ENCODE measurements around the gene PUS7L.

Gene PUS7L

DNA sequence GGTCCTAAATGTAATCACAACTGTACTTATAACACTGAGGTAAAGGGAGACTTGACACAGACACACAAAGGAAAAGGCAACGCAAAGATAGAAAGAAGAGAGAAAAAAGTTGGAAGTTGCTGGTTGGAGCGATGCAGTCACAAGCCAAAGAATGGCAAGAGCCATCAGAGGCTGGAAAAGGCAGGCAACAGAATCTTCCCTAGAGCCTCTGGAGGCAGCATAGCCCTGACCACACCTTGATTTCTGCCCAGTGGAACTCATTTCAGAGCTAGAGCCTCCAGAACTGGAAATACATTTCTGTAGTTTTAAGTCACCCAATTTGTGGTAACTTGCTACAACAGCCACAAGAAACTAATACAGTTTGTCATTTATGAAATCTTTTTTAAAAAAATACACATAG, 89.2 kb downstream of the PUS7L start:
- no peak for DNase-seq (ENCODE audit: low read depth)
- no peak for TF ChIP-seq MYC (IDR thresholded peaks at IDR 0.05; ENCODE audit: low read depth, low read length)
- TF ChIP-seq, protein P1, sequence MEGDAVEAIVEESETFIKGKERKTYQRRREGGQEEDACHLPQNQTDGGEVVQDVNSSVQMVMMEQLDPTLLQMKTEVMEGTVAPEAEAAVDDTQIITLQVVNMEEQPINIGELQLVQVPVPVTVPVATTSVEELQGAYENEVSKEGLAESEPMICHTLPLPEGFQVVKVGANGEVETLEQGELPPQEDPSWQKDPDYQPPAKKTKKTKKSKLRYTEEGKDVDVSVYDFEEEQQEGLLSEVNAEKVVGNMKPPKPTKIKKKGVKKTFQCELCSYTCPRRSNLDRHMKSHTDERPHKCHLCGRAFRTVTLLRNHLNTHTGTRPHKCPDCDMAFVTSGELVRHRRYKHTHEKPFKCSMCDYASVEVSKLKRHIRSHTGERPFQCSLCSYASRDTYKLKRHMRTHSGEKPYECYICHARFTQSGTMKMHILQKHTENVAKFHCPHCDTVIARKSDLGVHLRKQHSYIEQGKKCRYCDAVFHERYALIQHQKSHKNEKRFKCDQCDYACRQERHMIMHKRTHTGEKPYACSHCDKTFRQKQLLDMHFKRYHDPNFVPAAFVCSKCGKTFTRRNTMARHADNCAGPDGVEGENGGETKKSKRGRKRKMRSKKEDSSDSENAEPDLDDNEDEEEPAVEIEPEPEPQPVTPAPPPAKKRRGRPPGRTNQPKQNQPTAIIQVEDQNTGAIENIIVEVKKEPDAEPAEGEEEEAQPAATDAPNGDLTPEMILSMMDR (IDR thresholded peaks at IDR 0.05; ENCODE audit: low read depth, low read length): no peak
- no peak for TF ChIP-seq POLR2A (IDR thresholded peaks at IDR 0.05; ENCODE audit: extremely low read depth, insufficient read length)
- TF ChIP-seq, protein P2, sequence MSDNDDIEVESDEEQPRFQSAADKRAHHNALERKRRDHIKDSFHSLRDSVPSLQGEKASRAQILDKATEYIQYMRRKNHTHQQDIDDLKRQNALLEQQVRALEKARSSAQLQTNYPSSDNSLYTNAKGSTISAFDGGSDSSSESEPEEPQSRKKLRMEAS (IDR thresholded peaks at IDR 0.05; ENCODE audit: low read depth, low read length): no peak
- no peak overlapping the region for H3K4me3 ChIP-seq (ENCODE audit: low read depth, low read length)
